C4-2B (cell line): Measurements from ENCODE around the gene RNF180.

ENCODE experiments used
- CTCF ChIP-seq: fragments of 450-650 bp; conservative IDR thresholded peaks from 2 replicates; pipeline ENCODE4 v1.5.1; 2017; ENCODE audit warnings: mild to moderate bottlenecking
- ZFX ChIP-seq: fragments of 450-650 bp; IDR thresholded peaks from 2 replicates; pipeline ENCODE4 v1.6.1; 2017

GRCh38 chr5:64147379-64147778 is 18.3 kb upstream of the RNF180 start:
- TF ChIP-seq CTCF (no peak), ZFX (no peak)
